IMR-90 (cell line): ENCODE measurements around the gene PIP. TPM values are rescaled to one million over a fixed set of nuclear protein-coding genes. Genes with fewer than 3 reads are reported as not detected.
"Not testable (repeated sequence)": the region's sequence is repeated elsewhere in the genome, so short reads cannot be mapped to it uniquely, and the experiment has no call there.

Experiments used
- ATAC-seq: fragments of 200-7000 bp; cut with Tn5 transposase; 2 replicates; pipeline ENCODE4 v1.9.1; 2020; ENCODE audit warnings: low read depth, mild to moderate bottlenecking, moderate library complexity
- BruUV-seq: library from RNA; stranded (reverse); fragments of 400-500 nt; replicated peaks from 2 replicates; lab custom pipeline; 2021; lab: Mats Ljungman, UMichigan
- CTCF ChIA-PET: fragments of 300-600 bp; formaldehyde crosslinking; extraction: SDS; loops from one replicate; lab custom pipeline; 2021; ENCODE audit warnings: antibody characterized with exemption; lab: Yijun Ruan, JAX
- POLR2A ChIA-PET: fragments of 300-600 bp; sonication (Branson Sonifier 250); formaldehyde crosslinking; loops from one replicate; lab custom pipeline; 2022; ENCODE audit warnings: antibody characterized with exemption; ENCODE audit not compliant: unreplicated experiment; lab: Charles Lee
- DNase-seq: peaks from one replicate; pipeline ENCODE4 v3.0.0; 2013
- H2AFZ ChIP-seq: replicated peaks from 2 replicates; pipeline ENCODE3; 2013; ENCODE audit warnings: low read length, mild to moderate bottlenecking; ENCODE audit not compliant: poor library complexity
- H2AK5ac ChIP-seq: 2 replicates; pipeline ENCODE4 v1.6.1; 2013; ENCODE audit warnings: low read depth, low read length, inconsistent platforms
- H2AK9ac ChIP-seq: replicated peaks from 2 replicates; pipeline ENCODE3; 2013; ENCODE audit warnings: mild to moderate bottlenecking, low read depth, low read length, moderate library complexity; ENCODE audit not compliant: poor library complexity
- H2BK120ac ChIP-seq: 2 replicates; pipeline ENCODE4 v1.6.1; 2013; ENCODE audit warnings: low read depth, low read length, inconsistent platforms
- H2BK15ac ChIP-seq: 3 replicates; pipeline ENCODE4 v1.6.1; 2013; ENCODE audit warnings: low read depth, low read length, inconsistent platforms
- H2BK20ac ChIP-seq: 2 replicates; pipeline ENCODE4 v1.6.1; 2013; ENCODE audit warnings: low read depth, mild to moderate bottlenecking, inconsistent platforms, low read length, moderate library complexity
- H2BK5ac ChIP-seq: 2 replicates; pipeline ENCODE4 v1.6.1; 2013; ENCODE audit warnings: mild to moderate bottlenecking, low read depth, low read length, inconsistent platforms; ENCODE audit not compliant: poor library complexity, severe bottlenecking
- H3K14ac ChIP-seq: replicated peaks from 2 replicates; pipeline ENCODE4 v1.6.1; 2013; ENCODE audit warnings: low read depth, low read length, inconsistent platforms
- H3K18ac ChIP-seq: 2 replicates; pipeline ENCODE4 v1.6.1; 2013; ENCODE audit warnings: low read depth, low read length, control low read depth
- H3K23ac ChIP-seq: 2 replicates; pipeline ENCODE4 v1.6.1; 2013; ENCODE audit warnings: low read depth, low read length, inconsistent platforms
- H3K27ac ChIP-seq: 2 replicates; pipeline ENCODE4 v1.5.1; 2013; ENCODE audit warnings: mild to moderate bottlenecking, control low read depth, low read length; ENCODE audit not compliant: insufficient read depth
- H3K27me3 ChIP-seq: 2 replicates; pipeline ENCODE4 v1.6.1; 2013; ENCODE audit warnings: low read length; ENCODE audit not compliant: control insufficient read depth, insufficient read depth
- H3K36me3 ChIP-seq: 2 replicates; pipeline ENCODE4 v1.6.1; 2013; ENCODE audit warnings: low read length, mixed read lengths; ENCODE audit not compliant: control insufficient read depth, insufficient read depth
- H3K4ac ChIP-seq: 2 replicates; pipeline ENCODE4 v1.6.1; 2013; ENCODE audit warnings: low read depth, low read length, inconsistent platforms
- H3K4me1 ChIP-seq: 2 replicates; pipeline ENCODE4 v1.6.1; 2013; ENCODE audit warnings: low read length, mixed read lengths; ENCODE audit not compliant: control insufficient read depth, insufficient read depth
- H3K4me2 ChIP-seq: 2 replicates; pipeline ENCODE4 v1.6.1; 2013; ENCODE audit warnings: low read depth, mild to moderate bottlenecking, control low read depth, low read length, moderate library complexity
- H3K4me3 ChIP-seq: 2 replicates; pipeline ENCODE4 v1.5.1; 2013; ENCODE audit warnings: low read depth, mild to moderate bottlenecking, control low read depth, low read length, moderate library complexity; ENCODE audit not compliant: insufficient read depth
- H3K56ac ChIP-seq: 2 replicates; pipeline ENCODE4 v1.6.1; 2013; ENCODE audit warnings: low read length, inconsistent platforms; ENCODE audit not compliant: insufficient read depth; ENCODE audit errors: extremely low read depth
- H3K79me1 ChIP-seq, 2 experiments: 2 replicates each; pipeline ENCODE4 v1.6.1; 2013; ENCODE audit warnings: low read length in 2 of 2, inconsistent platforms in 1 of 2, low read depth in 1 of 2
- H3K9ac ChIP-seq: 2 replicates; pipeline ENCODE4 v1.6.1; 2013; ENCODE audit warnings: low read depth, low read length, control low read depth
- H3K9me1 ChIP-seq: 2 replicates; pipeline ENCODE4 v1.6.1; 2013; ENCODE audit warnings: low read length, inconsistent platforms; ENCODE audit not compliant: insufficient read depth
- H3K9me3 ChIP-seq: 2 replicates; pipeline ENCODE4 v1.6.1; 2013; ENCODE audit warnings: low read length; ENCODE audit not compliant: control insufficient read depth, insufficient read depth
- H4K20me1 ChIP-seq: 2 replicates; pipeline ENCODE4 v1.6.1; 2013; ENCODE audit warnings: low read length, inconsistent platforms; ENCODE audit not compliant: insufficient read depth
- H4K5ac ChIP-seq: 2 replicates; pipeline ENCODE4 v1.6.1; 2013; ENCODE audit warnings: mild to moderate bottlenecking, low read depth, low read length, control low read depth
- H4K8ac ChIP-seq, 2 experiments: 2 replicates each; pipeline ENCODE4 v1.6.1; 2013; ENCODE audit warnings: low read depth in 2 of 2, low read length in 2 of 2, control low read depth in 1 of 2, inconsistent platforms in 1 of 2
- H4K91ac ChIP-seq: 2 replicates; pipeline ENCODE4 v1.6.1; 2013; ENCODE audit warnings: low read depth, low read length, inconsistent platforms; ENCODE audit not compliant: insufficient read depth
- WGBS, 2 experiments: methylation state at CpG; one replicate each; pipeline versions ENCODE4 v1.1.5 to v1.1.7; 2013; ENCODE audit warnings: missing lambda C conversion rate in 2 of 2; ENCODE audit not compliant: insufficient read length in 1 of 2; ENCODE audit errors: extremely low coverage in 2 of 2; 5-methylcytosine and 5-hydroxymethylcytosine counted together
- dilution Hi-C: fragments of 300-500 bp; cut with HindIII; formaldehyde crosslinking; loops from one replicate; pipeline ENCODE4 v1.14.3; 2018; ENCODE audit warnings: low sequenced_read_pairs; ENCODE audit not compliant: unreplicated experiment
- in situ Hi-C: fragments of 300-500 bp; cut with MboI; formaldehyde crosslinking; loops from 3 replicates; pipeline ENCODE4 v1.14.3; 2019; ENCODE audit warnings: low sequenced_read_pairs, inconsistent platforms, mixed read lengths
- intact Hi-C: fragments of 100-400 bp; cut with micrococcal nuclease; formaldehyde crosslinking; loops from 2 replicates; pipeline ENCODE4 v1.10.0; 2022
- polyA plus RNA-seq, 3 experiments: library from polyadenylated mRNA; depleted of rRNA; stranded (reverse); fragments of >200 nt; gene quantifications; 2 replicates each; pipeline ENCODE4 v1.2.3, GENCODE V29; 2012; ENCODE audit warnings: low replicate concordance in 1 of 3
- total RNA-seq: library from RNA; depleted of rRNA; stranded (reverse); fragments of >200 nt; gene quantifications from 2 replicates; pipeline ENCODE4 v1.2.3, GENCODE V29; 2012

PIP gene
- total and polyA plus RNA-seq, 2 of the 4 experiments (the other 2 are of a cell fraction) = not detected

DNA sequence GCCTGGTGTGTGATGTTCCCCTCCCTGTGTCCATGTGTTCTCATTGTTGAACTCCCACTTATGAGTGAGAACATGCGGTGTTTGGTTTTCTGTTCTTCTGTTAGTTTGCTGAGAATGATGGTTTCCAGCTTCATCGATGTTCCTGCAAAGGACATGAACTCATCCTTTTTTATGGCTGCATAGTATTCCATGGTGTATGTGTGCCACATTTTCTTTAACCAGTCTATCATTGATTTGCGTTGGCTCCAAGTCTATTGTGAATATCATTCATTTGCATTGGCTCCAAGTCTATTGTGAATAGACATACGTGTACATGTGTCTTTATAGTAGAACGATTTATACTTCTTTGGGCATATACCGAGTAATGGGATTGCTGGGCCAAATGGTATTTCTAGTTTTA is 18.8 kb downstream of the PIP start:
- H3K18ac ChIP-seq, ATAC-seq, H2BK20ac ChIP-seq, H3K4me1 ChIP-seq, H4K5ac ChIP-seq, H3K27me3 ChIP-seq, H2BK15ac ChIP-seq, BruUV-seq, in situ Hi-C loops, H3K9ac ChIP-seq, H4K20me1 ChIP-seq, H3K14ac ChIP-seq, H3K4me3 ChIP-seq, H3K4ac ChIP-seq, H3K9me1 ChIP-seq, intact Hi-C loops, H3K56ac ChIP-seq, H2BK120ac ChIP-seq, H3K9me3 ChIP-seq, H4K8ac ChIP-seq, H3K23ac ChIP-seq, H2BK5ac ChIP-seq, H3K27ac ChIP-seq, POLR2A ChIA-PET, CTCF ChIA-PET, DNase-seq, H3K36me3 ChIP-seq, H2AK9ac ChIP-seq, dilution Hi-C loops, H3K4me2 ChIP-seq, H2AFZ ChIP-seq, H4K91ac ChIP-seq, H2AK5ac ChIP-seq, H3K79me1 ChIP-seq: not testable (repeated sequence)
- WGBS, 2 experiments = no CpG with 5 or more reads among the region's 6 CpGs

GRCh38 chr7:143158617-143159016 is 26.7 kb downstream of the PIP start:
- H3K9me1 ChIP-seq, CTCF ChIA-PET, BruUV-seq, H2BK15ac ChIP-seq, H2AK9ac ChIP-seq, H3K27ac ChIP-seq, H3K14ac ChIP-seq, in situ Hi-C loops, POLR2A ChIA-PET, DNase-seq, H3K56ac ChIP-seq, H2BK5ac ChIP-seq, H2BK20ac ChIP-seq, H3K23ac ChIP-seq, H2BK120ac ChIP-seq, intact Hi-C loops, H2AK5ac ChIP-seq, H3K18ac ChIP-seq, H3K4me2 ChIP-seq, H3K9me3 ChIP-seq, H3K27me3 ChIP-seq, H3K9ac ChIP-seq, ATAC-seq, H3K36me3 ChIP-seq, H3K4ac ChIP-seq, H2AFZ ChIP-seq, H3K4me1 ChIP-seq, H4K91ac ChIP-seq, dilution Hi-C loops, H3K79me1 ChIP-seq, H4K20me1 ChIP-seq, H4K5ac ChIP-seq, H4K8ac ChIP-seq, H3K4me3 ChIP-seq: not testable (repeated sequence)
- WGBS, 2 experiments = no CpG with 5 or more reads among the region's 3 CpGs
